ENCODE data around the gene SERTM1.

SERTM1 gene

GRCh38 chr13:36673838-36674326 is at the start of gene SERTM1:
Gene SERTM1 (plus strand): TSS chr13:36674020. CDS start chr13:36695079, 21,059 bp downstream.
- DNase-seq: no peak

GRCh38 chr13:36628377-36629056 is 45.3 kb upstream of the SERTM1 start:
- DNase-seq: no peak

GRCh38 chr13:36629057-36629385 is 44.8 kb upstream of the SERTM1 start:
- DNase-seq: no peak

- DNase-seq: no peak
These were observed 43.5 kb upstream of the SERTM1 start for GRCh38 chr13:36630181-36630803.

- DNase-seq: no peak
These were observed 34.2 kb upstream of the SERTM1 start for GRCh38 chr13:36639610-36640009.

GRCh38 chr13:36650611-36651010 is 23.2 kb upstream of the SERTM1 start:
- DNase-seq: no peak

- no peak for DNase-seq
These were observed 8.2 kb upstream of the SERTM1 start for GRCh38 chr13:36665630-36666029.

- no peak for DNase-seq
These were observed 7.2 kb upstream of the SERTM1 start for GRCh38 chr13:36666477-36667229.

GRCh38 chr13:36668316-36668715 is 5.5 kb upstream of the SERTM1 start:
- DNase-seq: no peak

GRCh38 chr13:36673352-36673751 is 468 bp upstream of the SERTM1 start:
- no peak for DNase-seq

GRCh38 chr13:36674337-36675212 is 755 bp downstream of the SERTM1 start:
- DNase-seq: no peak

GRCh38 chr13:36675213-36675536 is 1.4 kb downstream of the SERTM1 start:
- DNase-seq: no peak

- DNase-seq: no peak
These were observed 7.1 kb downstream of the SERTM1 start for GRCh38 chr13:36680913-36681312.

GRCh38 chr13:36681894-36682624 is 8.2 kb downstream of the SERTM1 start:
- no peak for DNase-seq

- no peak for DNase-seq
These were observed 9.9 kb downstream of the SERTM1 start for GRCh38 chr13:36683701-36684100.

GRCh38 chr13:36685927-36686326 is 12.1 kb downstream of the SERTM1 start:
- DNase-seq: no peak

- no peak for DNase-seq
These were observed 22.7 kb downstream of the SERTM1 start for GRCh38 chr13:36696410-36697010.

- no peak for DNase-seq
These were observed 26.4 kb downstream of the SERTM1 start for GRCh38 chr13:36700170-36700569.

GRCh38 chr13:36706755-36707154 is 32.9 kb downstream of the SERTM1 start:
- DNase-seq: no peak

- DNase-seq: no peak
These were observed 35.5 kb downstream of the SERTM1 start for GRCh38 chr13:36709136-36709890.

- DNase-seq: no peak
These were observed 36.6 kb downstream of the SERTM1 start for GRCh38 chr13:36710396-36710795.
